ENCODE data around the gene TMEM238. TPM values are rescaled to one million over a fixed set of nuclear protein-coding genes. Genes with fewer than 3 reads are reported as not detected.

Gene TMEM238
- total RNA-seq, 1 donor from 2014 or later = 5.9 TPM

DNA sequence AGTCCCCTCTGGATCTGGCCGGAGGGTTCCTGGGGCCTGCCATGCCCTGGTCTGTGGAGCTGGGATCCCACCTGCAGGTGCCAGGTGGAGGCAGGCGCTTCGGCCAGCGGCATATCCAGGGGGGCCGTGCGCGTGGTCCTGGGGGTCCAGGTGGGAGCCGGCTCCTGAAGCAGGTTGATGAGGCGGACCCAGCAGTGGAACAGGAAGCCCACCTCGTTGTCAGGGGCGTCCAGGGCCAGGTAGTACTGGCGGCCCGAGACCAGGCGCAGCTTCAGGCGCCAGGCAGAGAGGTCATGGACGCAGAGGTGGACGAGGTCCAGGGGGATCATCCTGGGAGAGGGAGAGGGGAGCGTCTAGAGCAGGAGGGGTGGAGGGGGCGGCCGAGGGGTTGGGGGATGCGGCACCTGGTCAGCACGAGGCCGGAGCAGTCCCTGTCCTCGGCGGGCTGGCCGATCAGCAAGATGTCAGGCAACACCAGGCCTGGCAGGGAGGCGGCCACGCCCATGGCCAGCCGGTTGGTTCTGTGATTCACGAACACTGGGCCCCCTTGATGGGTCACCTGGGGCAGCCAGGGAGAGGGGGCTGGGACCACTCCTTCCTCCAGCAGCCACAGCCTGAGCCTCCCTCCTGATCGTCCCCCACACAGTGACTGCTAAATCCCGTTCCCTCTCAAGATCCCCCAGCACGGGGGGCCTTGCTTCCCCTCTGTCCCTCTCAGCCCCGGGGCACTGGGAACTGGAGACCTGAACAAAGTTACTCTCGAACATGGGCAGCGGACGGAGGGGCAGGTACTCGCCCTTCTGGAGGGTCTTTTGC is 21.7 kb downstream of the TMEM238 start:
- intact Hi-C loops (cut with DNase I) = no loop called here
- no peaks in the 10 kb centered on the region for H3K27me3 ChIP-seq
- TF ChIP-seq POLR2AphosphoS5 (IDR thresholded peaks at IDR 0.05; ENCODE audit: insufficient read depth in 1 of 2, low read depth in 1 of 2) (no peak), POLR2A (IDR thresholded peaks at IDR 0.05) (no peak)
- TF ChIP-seq, protein P1, sequence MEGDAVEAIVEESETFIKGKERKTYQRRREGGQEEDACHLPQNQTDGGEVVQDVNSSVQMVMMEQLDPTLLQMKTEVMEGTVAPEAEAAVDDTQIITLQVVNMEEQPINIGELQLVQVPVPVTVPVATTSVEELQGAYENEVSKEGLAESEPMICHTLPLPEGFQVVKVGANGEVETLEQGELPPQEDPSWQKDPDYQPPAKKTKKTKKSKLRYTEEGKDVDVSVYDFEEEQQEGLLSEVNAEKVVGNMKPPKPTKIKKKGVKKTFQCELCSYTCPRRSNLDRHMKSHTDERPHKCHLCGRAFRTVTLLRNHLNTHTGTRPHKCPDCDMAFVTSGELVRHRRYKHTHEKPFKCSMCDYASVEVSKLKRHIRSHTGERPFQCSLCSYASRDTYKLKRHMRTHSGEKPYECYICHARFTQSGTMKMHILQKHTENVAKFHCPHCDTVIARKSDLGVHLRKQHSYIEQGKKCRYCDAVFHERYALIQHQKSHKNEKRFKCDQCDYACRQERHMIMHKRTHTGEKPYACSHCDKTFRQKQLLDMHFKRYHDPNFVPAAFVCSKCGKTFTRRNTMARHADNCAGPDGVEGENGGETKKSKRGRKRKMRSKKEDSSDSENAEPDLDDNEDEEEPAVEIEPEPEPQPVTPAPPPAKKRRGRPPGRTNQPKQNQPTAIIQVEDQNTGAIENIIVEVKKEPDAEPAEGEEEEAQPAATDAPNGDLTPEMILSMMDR (IDR thresholded peaks at IDR 0.05) = no peak

DNA sequence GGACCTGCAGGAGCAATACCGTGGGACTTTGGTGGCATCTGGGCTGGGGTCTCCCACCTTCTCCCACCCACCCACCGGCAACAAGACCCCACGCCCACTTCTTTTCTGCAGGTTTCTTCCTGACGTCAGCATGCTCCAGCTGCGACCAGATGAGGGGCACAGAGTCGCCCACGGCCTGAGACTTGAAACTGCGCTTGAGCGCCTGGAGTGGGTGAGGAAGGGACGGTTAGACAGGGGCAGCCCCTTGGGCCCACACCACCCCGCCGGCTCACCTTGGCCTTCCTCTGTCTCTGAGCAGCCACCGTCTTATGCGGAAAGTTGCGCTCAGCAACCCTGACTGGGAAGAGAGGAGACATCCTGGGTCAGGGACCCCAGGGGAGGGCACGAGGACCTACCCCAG is 23.2 kb downstream of the TMEM238 start:
- Histone ChIP-seq H3K4me1 (no peaks in the 10 kb centered on the region), H3K27ac (no peak overlapping the region), H3K27me3 (no peaks in the 10 kb centered on the region), H3K36me3 (no peaks in the 10 kb centered on the region), H3K4me3 (no peak overlapping the region), H3K9me3 (no peaks in the 10 kb centered on the region)
- TF ChIP-seq, protein P1 (IDR thresholded peaks at IDR 0.05) = no peak
- TF ChIP-seq POLR2AphosphoS5 (IDR thresholded peaks at IDR 0.05; ENCODE audit: insufficient read depth in 1 of 2, low read depth in 1 of 2) = no peak
- no peak for TF ChIP-seq POLR2A (IDR thresholded peaks at IDR 0.05)
- intact Hi-C loops (cut with DNase I) = no loop called here
- DNase-seq (ENCODE audit: extremely low spot score in 2 of 2) = no peak

More for the DNA sequence above, 21.7 kb downstream of the TMEM238 start:
- Histone ChIP-seq H3K27ac (no peak overlapping the region), H3K9me3 (no peaks in the 10 kb centered on the region), H3K36me3 (no peaks in the 10 kb centered on the region), H3K4me3 (no peak overlapping the region), H3K4me1 (no peaks in the 10 kb centered on the region)
- no peak for DNase-seq (ENCODE audit: extremely low spot score in 2 of 2)

DNA sequence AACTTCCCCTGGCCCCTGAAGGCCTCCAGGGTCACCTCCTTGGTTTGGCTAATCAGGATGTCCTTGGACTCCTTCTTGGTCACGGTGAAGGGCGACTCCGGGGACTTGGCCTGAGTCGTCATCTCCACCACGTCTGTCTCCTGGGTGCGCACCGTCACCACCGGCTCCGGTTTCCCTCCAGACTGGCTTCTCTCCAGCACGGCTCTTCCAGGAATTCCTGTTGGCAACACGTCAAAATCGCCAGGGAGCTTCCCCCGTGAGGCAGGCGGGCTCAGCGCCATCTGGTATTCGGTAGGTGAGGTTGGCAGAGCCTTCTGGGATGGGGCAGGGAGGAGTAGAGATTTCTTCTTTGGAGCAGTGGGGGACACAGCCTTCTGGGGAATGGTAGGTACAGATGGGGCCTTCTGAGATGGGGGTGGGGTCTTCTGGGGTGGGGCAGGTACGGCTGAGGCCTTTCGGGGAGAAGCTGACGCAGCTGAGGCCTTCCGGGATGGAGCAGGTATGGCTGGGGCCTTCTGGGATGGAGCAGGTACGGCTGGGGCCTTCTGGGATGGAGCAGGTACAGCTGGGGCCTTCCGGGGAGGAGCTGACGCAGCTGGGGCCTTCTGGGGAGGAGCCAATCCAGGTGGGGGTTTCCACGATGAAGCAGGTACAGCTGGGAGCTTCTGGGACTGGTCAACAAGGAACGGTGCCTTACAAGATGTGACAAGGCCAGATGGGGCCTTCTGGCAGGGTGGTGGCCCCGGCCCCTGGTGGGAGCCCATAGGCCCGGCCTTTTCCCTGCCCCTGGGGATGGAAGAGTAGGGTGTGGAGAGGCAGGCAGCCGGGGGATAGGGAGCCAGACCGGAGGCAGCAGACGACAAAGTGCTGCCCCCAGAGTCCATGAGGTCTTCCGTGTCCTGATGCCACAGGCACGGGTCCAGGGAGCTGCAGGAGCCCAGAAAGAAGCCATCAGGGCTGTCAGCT is 24.9 kb downstream of the TMEM238 start:
- DNase-seq (ENCODE audit: extremely low spot score in 2 of 2) = no peak
- Histone ChIP-seq H3K27ac (no peak overlapping the region), H3K27me3 (peaks cover 5% of the 10 kb centered on the region), H3K36me3 (no peaks in the 10 kb centered on the region), H3K4me3 (no peak overlapping the region), H3K9me3 (no peaks in the 10 kb centered on the region), H3K4me1 (peaks cover 11% of the 10 kb centered on the region)
- TF ChIP-seq POLR2AphosphoS5 (IDR thresholded peaks at IDR 0.05; ENCODE audit: insufficient read depth in 1 of 2, low read depth in 1 of 2) (no peak), POLR2A (IDR thresholded peaks at IDR 0.05) (no peak)
- TF ChIP-seq, protein P1 (IDR thresholded peaks at IDR 0.05) = no peak
- intact Hi-C loops (cut with DNase I) = no loop called here

DNA sequence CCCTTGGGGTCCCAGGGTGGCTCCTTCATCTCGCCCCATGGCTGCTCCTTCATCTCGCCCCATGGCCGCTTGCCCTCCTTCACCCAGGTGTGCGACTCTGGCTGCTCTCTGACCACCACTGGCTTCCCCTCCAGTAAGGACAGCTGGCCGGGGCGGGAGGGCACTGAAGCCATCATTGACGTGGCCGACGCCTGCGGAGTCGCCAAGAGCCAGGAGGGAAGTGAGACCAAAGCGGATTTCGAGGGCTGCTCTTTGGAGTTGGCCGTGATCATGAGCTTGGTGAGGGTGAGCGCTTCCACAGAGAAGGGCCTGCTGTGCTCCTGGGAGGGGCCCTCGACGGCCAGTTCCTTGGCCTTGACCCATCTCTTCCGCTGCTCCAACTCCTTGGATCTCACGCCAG is 25.6 kb downstream of the TMEM238 start:
- H3K4me1 ChIP-seq = peaks cover 18% of the 10 kb centered on the region
- peaks cover 10% of the 10 kb centered on the region for H3K27me3 ChIP-seq
- no peaks in the 10 kb centered on the region for H3K9me3 ChIP-seq
- no peak for TF ChIP-seq POLR2A (IDR thresholded peaks at IDR 0.05)
- no peak for TF ChIP-seq POLR2AphosphoS5 (IDR thresholded peaks at IDR 0.05; ENCODE audit: insufficient read depth in 1 of 2, low read depth in 1 of 2)
- TF ChIP-seq, protein P1 (IDR thresholded peaks at IDR 0.05) = no peak
- no peak overlapping the region for H3K27ac ChIP-seq
- DNase-seq (ENCODE audit: extremely low spot score in 2 of 2) = no peak
- H3K4me3 ChIP-seq = no peak overlapping the region
- no peaks in the 10 kb centered on the region for H3K36me3 ChIP-seq
- intact Hi-C loops (cut with DNase I) = no loop called here
